ENCODE measurements around the gene IMPA2. TPM values are rescaled to one million over a fixed set of nuclear protein-coding genes. Genes with fewer than 3 reads are reported as not detected.

Gene IMPA2
- total and polyA plus RNA-seq, 2 of the 13 experiments (the other 11 are each of a cell fraction or from before 2014, with no cell fraction given), result 37.8 to 71.8 TPM

DNA sequence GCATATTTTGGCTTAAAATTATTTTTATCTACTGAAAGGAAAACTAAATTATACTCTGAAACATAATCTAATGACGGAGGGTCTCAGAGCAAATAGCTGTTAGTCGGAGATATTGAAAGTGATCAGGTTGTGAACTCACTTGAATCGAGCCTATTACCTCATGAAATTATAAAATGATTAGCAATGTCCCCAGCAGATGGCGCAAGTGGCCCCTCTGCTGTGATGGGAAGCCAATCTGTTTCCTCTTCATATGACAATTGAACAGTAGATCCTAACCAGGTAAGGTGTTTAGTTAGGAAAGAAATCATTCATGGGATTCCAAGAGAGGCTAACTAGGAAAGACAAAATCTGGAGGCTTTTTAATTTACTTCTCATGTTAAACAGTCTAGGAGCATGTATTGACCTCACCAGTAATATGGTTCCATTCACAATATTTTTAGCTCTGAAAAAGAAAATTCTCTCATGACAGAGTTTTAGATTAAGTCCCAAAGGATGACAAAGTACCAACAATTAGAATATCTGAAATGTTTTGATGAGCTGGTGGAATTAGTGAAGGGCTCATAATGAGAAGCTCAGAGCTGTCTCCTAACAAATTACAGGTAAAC, 43.3 kb upstream of the IMPA2 start (continued):
- TF ChIP-seq, protein P1, sequence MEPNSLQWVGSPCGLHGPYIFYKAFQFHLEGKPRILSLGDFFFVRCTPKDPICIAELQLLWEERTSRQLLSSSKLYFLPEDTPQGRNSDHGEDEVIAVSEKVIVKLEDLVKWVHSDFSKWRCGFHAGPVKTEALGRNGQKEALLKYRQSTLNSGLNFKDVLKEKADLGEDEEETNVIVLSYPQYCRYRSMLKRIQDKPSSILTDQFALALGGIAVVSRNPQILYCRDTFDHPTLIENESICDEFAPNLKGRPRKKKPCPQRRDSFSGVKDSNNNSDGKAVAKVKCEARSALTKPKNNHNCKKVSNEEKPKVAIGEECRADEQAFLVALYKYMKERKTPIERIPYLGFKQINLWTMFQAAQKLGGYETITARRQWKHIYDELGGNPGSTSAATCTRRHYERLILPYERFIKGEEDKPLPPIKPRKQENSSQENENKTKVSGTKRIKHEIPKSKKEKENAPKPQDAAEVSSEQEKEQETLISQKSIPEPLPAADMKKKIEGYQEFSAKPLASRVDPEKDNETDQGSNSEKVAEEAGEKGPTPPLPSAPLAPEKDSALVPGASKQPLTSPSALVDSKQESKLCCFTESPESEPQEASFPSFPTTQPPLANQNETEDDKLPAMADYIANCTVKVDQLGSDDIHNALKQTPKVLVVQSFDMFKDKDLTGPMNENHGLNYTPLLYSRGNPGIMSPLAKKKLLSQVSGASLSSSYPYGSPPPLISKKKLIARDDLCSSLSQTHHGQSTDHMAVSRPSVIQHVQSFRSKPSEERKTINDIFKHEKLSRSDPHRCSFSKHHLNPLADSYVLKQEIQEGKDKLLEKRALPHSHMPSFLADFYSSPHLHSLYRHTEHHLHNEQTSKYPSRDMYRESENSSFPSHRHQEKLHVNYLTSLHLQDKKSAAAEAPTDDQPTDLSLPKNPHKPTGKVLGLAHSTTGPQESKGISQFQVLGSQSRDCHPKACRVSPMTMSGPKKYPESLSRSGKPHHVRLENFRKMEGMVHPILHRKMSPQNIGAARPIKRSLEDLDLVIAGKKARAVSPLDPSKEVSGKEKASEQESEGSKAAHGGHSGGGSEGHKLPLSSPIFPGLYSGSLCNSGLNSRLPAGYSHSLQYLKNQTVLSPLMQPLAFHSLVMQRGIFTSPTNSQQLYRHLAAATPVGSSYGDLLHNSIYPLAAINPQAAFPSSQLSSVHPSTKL (CRISPR knock-in tag; IDR thresholded peaks at IDR 0.05), result peak; percentile 33; the same call in 1 of the 2 replicates
- 0 out of 2 replicates have a peak, but pooled peaks have one; percentile 35 for TF ChIP-seq ZNF614 (CRISPR knock-in tag; IDR thresholded peaks at IDR 0.05; ENCODE audit: borderline replicate concordance)
- TF ChIP-seq SMC3 (IDR thresholded peaks at IDR 0.05; ENCODE audit: low read length), result peak; percentile 98
- TF ChIP-seq, protein P2, sequence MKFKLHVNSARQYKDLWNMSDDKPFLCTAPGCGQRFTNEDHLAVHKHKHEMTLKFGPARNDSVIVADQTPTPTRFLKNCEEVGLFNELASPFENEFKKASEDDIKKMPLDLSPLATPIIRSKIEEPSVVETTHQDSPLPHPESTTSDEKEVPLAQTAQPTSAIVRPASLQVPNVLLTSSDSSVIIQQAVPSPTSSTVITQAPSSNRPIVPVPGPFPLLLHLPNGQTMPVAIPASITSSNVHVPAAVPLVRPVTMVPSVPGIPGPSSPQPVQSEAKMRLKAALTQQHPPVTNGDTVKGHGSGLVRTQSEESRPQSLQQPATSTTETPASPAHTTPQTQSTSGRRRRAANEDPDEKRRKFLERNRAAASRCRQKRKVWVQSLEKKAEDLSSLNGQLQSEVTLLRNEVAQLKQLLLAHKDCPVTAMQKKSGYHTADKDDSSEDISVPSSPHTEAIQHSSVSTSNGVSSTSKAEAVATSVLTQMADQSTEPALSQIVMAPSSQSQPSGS (CRISPR knock-in tag; IDR thresholded peaks at IDR 0.05), result no peak
- no peak for TF ChIP-seq ZNF276 (CRISPR knock-in tag; IDR thresholded peaks at IDR 0.05; ENCODE audit: low read depth)
- no peak for TF ChIP-seq SIX4 (CRISPR knock-in tag; IDR thresholded peaks at IDR 0.05)
- peak; percentile 90 for TF ChIP-seq STAG1 (CRISPR knock-in tag; IDR thresholded peaks at IDR 0.05)
- 0 out of 2 replicates have a peak, but pooled peaks have one; percentile 12 for TF ChIP-seq FOSL2 (CRISPR knock-in tag; IDR thresholded peaks at IDR 0.05)
- TF ChIP-seq GATAD2A (CRISPR knock-in tag; IDR thresholded peaks at IDR 0.05), result 0 out of 2 replicates have a peak, but pooled peaks have one; percentile 41
- peak; percentile 38; the same call in 1 of the 2 replicates for TF ChIP-seq PPARG (CRISPR knock-in tag; conservative IDR thresholded peaks at IDR 0.05)
- no peak for TF ChIP-seq JUN (CRISPR knock-in tag; IDR thresholded peaks at IDR 0.05)
- no peak for TF ChIP-seq KAT2B (IDR thresholded peaks at IDR 0.05; ENCODE audit: borderline replicate concordance, low read depth, low read length)
- 0 out of 2 replicates have a peak, but pooled peaks have one; percentile 31 for TF ChIP-seq ERF (CRISPR knock-in tag; IDR thresholded peaks at IDR 0.05)
- TF ChIP-seq ARID3A (IDR thresholded peaks at IDR 0.05; ENCODE audit: low read depth, low read length), result peak; percentile 77
- 0 out of 2 replicates have a peak, but pooled peaks have one; percentile 12 for TF ChIP-seq THAP11 (CRISPR knock-in tag; IDR thresholded peaks at IDR 0.05)
- TF ChIP-seq, protein P3, sequence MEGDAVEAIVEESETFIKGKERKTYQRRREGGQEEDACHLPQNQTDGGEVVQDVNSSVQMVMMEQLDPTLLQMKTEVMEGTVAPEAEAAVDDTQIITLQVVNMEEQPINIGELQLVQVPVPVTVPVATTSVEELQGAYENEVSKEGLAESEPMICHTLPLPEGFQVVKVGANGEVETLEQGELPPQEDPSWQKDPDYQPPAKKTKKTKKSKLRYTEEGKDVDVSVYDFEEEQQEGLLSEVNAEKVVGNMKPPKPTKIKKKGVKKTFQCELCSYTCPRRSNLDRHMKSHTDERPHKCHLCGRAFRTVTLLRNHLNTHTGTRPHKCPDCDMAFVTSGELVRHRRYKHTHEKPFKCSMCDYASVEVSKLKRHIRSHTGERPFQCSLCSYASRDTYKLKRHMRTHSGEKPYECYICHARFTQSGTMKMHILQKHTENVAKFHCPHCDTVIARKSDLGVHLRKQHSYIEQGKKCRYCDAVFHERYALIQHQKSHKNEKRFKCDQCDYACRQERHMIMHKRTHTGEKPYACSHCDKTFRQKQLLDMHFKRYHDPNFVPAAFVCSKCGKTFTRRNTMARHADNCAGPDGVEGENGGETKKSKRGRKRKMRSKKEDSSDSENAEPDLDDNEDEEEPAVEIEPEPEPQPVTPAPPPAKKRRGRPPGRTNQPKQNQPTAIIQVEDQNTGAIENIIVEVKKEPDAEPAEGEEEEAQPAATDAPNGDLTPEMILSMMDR (CRISPR knock-in tag; IDR thresholded peaks at IDR 0.05), result peak; percentile 87
- TF ChIP-seq KAT8 (CRISPR knock-in tag; IDR thresholded peaks at IDR 0.05), result peak; percentile 27; the same call in 1 of the 2 replicates
- peak; percentile 25; the same call in 1 of the 2 replicates for TF ChIP-seq RXRB (CRISPR knock-in tag; IDR thresholded peaks at IDR 0.05; ENCODE audit: borderline replicate concordance)

All from HepG2 (cell line).